ENCODE data around the gene OR1J1.

Gene OR1J1

DNA sequence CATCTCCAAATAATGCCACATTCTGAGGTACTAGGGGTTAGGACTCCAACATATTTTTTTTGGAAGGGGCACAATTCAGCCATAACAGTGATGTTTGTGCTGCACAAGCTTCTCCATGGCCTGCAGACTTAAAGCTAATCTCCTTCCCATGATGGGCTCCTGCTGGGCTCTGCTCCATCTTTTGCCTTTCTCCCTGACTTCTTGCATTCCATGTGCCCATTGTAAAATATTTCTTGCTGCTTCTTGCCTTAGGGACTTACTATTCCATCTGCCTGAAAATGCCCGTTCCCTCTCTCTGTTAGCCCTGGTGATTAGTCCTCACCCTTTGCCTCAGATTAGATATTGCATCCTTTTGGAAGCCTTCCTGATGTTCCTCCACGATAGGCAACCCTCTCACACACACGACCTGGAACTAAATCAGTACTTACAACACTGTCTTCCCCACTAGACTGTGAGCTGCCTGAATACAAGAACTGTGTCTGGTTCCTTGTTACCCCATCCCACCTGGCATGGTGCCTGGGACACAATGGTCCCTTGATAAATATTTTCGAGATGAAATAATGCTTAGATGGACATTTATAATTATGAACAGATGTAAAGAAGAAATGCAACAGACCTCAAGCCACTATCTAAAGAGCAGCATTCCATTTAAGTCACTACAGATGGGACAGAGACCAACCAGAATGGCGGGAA is 33.5 kb downstream of the OR1J1 start:
- DNase-seq = no peak

DNA sequence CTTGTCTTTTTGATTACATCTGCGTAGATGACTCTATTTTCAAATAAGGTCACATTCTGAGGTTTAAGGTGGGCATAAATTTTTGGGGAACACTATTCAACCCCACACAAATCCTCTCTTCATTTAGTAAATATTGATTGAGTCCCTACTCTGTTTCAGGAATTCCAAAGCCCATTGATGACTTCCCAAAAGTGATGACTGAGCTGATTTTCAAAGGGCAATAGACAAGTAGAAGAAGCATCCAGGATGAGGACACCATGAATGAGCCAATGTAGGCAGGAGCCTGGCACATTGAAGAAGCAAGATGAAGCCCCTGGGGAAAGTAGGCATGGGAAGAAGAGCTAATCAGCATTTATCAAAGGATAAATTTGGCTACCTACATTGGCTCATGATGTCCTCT is 35.2 kb downstream of the OR1J1 start:
- no peak for DNase-seq
